Stimulated activated CD4-positive, alpha-beta T cell treated with anti-CD3 and anti-CD28 coated beads, Interleukin-1b, Interleukin-23, amount 100 ng/mL, for 4 hours (primary cell): ENCODE results near the gene OTOGL.

Source experiments
- DNase-seq, 2 donors: peaks; one replicate each; pipeline ENCODE4 v3.0.0-alpha.2; 2020; ENCODE audit warnings: low read depth in 2 of 2

Gene OTOGL, protein sequence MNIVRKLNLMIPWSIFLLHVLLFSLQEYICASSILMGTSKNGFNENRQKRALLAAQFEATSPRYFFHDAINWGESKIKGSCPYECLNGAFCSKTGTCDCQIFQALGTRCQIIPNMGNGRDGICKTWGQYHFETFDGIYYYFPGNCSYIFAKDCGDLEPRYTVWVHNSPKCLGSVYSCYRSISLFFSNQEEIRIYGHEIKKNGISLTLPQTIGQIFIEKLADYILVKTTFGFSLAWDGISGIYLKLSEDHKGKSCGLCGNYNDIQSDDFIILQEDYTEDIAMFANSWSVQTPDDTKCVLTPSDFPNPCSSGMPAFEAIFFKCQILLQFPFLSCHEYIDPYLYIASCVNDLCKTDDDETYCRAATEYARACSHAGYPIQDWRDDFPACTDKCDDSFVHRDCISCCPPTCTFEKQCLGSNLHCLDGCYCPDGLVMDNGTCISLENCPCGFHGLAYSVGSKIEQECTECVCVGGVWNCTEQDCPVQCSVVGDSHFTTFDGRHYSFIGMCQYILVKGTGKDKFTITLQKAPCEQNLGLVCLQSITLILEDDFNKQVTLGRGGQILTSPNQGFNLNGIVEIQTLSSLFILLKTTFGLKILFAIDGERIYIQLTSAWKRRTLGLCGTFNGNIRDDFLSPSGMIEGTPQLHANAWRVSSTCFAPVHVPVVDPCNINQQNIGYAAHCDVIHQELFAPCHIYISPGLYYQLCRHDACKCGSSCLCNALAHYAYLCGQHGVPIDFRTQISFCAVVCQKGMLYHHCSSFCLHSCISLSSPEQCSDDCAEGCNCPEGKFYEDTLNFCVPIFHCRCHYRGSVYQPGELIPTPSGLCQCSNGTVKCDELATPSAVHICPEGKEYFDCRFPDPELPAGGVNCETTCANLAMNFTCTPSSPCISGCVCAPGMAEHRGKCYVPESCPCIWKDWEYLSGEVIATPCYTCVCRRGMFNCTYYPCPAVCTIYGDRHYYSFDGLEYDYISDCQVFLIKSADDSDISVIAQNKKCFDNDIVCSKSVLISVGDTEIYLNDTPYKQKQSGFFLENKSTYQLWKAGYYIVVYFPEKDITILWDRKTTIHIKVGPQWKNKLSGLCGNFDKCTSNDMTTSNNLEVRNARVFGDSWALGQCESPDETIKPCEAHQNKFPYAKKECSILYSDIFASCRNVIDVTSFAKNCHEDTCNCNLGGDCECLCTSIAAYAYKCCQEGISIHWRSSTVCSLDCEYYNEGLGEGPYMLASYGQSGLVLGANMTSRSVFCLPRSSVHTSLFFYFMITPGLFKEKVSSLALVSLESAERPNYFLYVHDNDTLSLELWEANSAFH (N-terminal part only)

DNA sequence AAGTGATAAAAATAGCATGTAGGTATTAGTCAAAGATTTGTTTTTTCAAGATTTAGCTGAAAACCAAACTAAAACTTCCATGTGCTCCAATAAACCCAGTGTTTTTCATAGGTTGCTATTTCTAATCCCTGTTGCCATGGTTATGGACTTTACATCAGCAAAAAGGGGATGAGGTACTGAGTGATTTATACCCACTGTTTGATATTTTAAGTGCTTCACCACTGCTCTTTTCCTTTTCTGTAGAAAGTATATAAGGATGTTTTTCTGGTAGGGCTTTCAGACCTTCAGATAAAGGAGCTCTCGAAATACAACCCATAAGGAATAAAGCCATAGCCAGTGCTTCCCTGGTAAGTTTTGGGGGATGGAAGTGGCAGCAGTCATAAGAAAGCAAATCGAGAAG is at the start of gene OTOGL:
Gene OTOGL, plus strand, starts transcription at position 279 of the 400 bp plus-strand sequence. CDS start 109,895 bp downstream, outside the sequence.
- DNase-seq = no peak

DNA sequence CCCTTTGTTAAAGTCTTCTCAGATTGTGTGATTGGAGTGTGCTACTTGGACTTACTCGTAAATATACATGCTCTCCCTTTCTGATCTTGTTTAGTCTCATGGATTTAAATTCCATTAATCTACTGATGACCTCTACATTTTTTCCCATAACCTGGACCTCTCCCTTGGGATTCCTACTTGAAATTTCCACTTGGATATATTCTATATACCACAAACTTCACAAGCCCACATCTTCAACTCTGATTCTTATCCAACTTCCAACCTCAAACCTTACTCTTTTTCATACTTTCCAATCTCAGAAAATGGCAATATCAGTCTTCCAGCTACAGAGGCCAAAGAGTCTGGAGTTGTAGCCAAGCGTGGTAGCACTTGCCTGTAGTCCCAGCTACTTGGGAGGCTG is 49.1 kb upstream of the OTOGL start:
- no peak for DNase-seq

DNA sequence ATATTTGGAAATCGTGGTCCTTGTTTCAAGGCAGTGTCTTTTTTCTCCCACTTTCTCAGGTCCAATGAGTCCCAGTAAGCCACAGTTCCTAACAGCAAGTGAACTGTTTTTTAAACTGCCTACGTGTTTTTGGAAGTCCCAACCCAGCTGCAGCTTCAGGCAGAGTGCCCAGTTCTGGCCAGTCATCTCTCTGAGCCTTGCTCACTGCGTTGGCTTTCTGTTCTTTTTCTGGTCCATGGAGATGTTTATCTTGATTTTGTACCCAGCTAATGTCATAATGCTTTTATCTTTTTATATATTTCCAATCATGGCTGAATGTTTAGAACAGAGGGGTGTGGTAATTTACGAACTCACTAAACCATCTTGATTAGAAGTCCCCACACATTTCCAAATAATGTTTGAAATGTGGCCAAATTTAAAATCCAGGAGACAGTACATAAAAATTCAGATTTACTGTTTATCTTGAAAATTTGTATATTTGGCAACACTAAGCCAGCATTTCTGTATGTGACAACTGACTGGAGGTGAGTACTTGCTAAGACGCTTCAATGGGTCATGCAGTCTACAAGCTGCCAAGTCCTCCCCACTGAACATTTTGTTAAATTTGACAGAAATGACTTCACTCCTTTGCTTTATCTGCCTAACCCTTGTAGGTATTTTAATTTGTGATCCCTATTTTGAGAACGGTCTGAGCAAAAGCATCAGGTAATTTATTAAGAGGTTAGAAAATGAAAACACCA is 46.1 kb upstream of the OTOGL start:
- DNase-seq = no peak

DNA sequence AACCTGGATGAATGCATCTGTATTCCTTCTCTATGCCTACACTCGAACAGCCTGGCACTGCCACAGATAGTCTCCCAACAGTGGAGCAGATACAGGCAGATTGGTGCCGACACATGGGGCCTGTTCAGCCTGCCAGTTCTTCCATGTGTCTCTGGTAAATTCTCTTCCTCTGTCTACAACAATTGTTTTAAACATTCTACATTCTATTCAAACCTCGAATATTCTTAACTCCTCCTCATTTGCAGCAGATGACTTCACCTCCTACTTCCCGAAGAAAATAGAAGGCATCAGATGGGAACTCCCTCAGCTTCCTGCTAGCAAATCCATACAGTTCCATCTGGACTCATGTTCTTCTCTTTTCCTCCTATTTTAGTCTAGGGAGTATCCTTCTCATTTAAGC is 43.1 kb upstream of the OTOGL start:
- no peak for DNase-seq

DNA sequence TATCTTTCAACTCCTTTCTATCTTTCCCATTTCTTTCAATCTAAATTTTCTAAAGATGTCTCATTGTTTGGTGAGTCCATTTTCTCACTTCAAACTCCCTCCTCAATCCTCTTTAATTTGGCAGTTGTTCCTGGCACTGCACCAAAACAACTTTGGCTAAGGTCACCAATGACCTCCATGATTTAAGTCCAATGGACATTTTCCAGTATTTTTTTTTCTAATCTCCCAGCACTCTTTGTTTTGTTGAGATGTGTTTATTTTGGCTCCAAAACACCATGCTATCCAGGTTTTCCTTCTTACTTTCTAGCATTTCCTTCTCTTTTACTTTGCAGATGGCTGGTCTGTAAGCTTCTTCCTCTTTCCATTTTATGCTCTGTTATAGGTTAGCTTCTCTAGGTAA is 42.5 kb upstream of the OTOGL start:
- no peak for DNase-seq

DNA sequence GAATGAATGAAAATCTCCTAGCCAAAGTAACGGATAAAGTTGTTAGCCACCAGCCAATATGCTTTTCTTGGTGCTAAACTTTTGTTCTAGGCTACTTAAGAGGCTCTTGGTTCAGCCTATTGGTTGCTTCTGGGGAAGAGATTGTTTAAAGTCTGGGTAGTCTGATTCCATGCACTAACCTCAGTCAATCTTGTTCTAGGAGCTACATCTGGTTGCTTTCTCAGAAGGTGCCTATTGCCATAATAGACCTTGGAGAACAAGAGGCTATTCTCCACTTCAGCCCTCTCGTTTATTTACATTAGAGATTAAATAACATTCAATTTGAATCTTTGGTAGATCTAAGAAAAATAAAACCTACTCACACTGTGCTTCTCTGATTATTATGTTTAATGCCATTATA is 40.8 kb upstream of the OTOGL start:
- no peak for DNase-seq

DNA sequence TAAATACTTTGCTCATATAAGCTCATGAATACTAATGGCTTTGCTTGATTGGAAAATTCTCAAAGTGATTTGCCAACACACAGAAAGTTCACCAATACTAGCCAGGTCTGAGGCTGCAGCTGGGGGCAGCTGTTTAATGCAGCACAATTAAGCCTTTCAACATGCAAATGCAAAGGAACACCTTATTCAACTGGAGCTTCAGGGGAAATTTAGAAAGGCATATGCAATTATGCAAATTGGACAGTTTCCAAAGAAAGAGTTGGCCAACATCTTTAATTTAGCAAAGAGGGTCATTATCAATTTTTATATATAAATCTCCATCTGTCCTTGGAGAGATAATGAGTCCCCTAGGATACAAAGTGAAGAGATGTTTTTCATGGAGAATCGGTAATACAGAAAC is 40.2 kb upstream of the OTOGL start:
- DNase-seq = no peak

DNA sequence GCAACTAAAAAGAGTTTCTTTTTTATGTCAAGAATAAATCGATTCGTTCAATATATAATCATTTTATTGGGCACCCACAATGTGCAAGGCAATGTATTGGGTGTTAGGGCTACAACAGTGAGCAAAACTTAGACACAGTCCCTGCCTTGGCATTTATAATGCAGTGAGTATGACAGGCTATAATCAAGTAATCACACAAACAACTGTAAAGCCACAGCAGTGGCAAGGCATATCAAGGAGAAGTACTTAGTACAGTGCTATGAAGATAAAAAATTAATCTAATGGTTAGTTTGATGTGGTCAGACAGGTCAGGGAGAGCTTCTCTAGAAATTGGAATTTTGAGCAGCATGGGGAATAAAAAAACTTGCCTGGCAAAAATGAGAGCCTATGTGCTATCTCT is 39.5 kb upstream of the OTOGL start:
- no peak for DNase-seq

DNA sequence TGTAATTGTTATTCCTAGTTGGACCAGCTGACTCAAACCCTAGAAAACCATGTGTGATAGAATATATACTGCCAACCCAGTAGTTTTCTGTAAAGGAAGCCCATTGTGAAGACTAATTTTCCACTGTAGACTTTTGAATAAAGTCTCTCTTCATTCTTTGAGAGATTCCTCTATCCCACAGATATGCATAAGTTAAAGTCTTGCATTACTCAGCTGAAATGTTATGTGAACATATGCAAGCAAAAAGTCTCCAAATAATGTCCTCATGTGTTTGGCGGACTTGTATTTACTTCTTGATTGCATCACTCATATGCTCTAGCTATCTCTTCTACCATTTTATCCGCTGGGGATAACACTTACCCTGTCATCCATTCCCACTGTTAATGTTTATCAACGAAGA is 35.1 kb upstream of the OTOGL start:
- no peak for DNase-seq

DNA sequence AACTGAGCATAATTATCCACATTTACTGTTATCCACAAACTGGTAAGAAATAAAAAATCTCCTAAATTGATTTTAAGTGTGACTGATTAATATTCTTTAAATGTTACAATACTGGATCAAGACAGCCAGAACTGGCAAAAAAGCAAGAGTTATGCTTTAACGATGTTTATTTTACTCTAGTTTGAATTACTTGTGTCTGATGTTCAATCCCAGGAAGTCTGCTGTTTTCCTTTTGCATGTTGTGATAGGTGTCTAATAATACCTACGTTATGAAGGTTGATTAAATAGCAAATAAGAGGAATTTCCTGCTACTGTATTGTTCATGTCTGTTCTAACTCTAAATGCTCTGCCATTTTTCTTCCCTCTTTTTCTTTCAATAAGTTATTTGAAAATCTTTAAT is 34.4 kb upstream of the OTOGL start:
- no peak for DNase-seq

DNA sequence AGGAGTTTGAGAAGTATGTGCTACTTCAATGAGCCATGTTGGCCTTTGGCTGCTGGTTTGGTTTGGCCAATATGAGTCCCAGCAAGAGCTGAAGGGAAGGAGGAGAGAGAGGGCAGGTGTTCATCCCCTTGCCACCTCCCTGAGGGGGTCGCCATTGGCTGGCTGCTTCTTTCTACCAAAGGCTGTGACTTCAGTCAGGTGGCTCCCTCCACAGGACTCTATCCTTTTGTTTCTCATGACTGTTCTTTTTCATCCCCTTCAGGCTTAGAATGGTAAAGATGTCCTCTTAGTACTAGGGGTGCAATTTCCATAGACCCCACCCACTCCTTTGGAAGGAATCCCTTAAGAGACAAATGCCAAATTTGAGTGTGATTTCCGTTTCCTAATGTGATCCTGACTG is 31.2 kb upstream of the OTOGL start:
- DNase-seq = no peak

DNA sequence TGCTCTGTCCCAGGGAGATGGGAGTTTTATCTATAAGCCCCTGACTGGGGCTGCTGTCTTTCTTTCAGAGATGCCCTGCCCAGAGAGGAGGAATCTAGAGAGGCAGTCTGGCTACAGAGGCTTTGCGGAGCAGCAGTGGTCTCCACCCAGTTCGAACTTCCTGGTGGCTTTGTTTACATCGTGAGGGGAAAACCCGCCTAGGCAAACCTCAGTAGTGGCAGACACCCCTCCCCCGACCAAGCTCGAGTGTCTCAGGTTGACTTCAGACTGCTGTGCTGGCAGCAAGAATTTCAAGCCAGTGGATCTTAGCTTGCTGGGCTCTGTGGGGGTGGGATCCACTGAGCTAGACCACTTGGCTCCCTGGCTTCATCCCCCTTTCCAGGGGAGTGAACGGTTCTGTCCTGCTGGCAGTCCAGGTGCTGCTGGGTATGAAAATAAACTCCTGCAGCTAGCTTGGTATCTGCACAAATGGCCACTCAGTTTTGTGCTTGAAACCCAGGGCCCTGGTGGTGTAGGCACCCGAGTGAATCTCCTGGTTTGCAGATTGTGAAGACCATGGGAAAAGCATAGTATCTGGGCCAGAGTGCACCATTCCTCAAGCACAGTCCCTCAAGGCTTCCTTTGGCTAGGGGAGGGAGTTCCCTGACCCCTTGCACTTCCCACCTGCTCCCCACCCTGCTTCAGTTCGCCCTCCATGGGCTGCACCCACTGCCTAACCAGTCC is 15.3 kb upstream of the OTOGL start:
- DNase-seq = peak in 1 of 2 donors; percentile 7

DNA sequence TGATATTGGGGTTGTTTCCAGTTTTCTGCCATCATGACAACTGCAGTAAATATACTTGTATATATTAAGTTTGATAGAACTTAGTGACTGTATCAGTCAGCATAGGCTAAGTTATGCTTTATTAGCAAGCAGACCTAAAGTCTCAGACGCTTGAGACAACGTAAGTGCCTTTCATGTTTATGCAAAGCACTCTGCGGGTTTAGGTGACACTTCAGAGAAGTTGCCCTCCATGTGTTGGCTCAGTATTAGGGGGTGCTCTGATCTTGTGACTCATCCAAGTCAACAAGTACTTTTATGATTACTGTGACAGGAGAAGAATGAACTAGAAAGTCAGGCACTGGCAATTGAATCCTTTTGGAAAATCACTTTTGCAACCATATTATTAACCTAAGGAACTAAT is 13.3 kb upstream of the OTOGL start:
- no peak for DNase-seq

DNA sequence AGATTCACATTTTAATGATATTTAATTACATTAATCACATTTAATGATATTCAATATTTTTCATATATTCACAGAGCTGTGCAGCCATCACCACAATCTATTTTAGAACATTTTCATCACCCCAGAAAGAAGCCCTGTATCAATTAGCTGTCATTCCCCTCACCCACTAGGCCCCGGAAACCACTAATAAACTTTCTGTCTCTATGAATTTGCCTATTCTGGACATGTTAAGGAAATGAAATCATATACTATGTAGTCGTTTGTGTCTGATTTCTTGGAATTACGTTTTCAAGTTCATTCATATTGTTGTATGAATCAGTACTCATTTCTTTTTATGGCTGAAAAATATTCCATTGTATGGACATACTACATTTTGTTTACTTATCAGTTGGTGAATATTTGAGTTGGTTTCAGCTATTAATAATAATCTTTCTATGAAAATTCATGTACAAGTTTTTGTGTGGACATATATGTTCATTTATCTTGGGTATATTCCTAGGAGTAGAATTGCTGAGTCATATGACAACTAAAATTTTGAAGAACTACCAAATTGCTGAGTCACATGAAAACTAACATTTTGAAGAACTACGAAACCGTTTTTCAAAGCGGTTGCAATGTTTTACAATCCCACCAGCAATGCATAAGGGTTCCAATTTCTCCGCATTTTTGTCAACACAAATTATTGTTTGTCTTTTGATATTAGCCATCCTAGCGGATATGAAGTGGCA is 11.7 kb upstream of the OTOGL start:
- no peak for DNase-seq

DNA sequence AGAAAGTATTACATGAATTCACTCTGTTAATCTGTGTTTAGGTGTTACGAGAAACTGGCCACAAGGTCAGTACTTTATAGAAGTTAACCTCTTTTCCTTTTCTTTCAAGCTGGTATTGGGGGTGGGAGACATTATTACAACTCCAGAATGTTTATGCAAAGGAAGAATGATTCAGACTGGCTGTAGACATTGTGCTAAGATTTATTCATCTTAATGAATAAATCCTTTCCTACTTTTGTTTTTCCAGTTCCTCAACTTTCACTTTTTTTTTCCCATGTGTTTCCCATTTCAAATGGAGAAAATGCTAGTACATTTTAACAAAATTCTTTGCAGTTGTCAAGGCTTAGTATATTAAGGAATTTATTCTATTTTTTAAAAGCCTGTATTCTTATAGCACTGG is 1.3 kb downstream of the OTOGL start:
- DNase-seq = no peak

DNA sequence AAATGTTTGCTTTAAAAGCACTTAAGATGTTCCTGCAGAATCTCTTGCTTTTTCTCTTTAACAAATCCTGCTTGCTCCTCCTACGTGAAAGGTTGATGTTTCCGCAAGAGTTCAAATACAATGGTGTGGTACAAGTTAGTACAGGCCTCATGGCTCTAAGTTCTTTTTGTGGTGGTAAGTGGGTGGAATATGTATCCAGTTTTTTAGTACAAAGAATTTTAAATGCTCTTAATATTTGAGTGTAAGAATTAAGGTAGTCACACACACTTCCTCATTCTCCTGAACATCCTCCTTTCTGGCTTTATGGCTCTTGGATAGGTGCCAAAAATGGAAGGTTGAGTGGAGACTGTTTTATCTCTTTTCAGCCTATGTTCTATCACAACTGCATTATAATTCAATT is 1.8 kb downstream of the OTOGL start:
- no peak for DNase-seq

DNA sequence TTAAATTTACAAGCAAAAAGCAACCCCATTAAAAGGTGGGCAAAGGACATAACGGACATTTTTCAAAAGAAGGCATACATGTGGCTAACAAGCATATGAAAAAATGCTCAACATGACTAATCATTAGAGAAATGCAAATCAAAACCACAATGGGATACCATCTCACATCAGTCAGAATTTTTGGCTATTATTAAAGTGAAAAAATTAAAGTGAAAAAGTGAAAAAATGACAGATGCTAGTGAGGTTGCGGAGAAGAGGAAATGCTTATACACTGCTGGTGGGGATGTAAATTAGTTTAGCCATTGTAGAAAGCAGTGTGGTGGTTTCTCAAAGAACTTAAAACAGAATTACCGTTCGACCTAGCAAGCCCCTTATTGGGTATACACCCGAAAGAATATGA is 7.9 kb downstream of the OTOGL start:
- no peak for DNase-seq

DNA sequence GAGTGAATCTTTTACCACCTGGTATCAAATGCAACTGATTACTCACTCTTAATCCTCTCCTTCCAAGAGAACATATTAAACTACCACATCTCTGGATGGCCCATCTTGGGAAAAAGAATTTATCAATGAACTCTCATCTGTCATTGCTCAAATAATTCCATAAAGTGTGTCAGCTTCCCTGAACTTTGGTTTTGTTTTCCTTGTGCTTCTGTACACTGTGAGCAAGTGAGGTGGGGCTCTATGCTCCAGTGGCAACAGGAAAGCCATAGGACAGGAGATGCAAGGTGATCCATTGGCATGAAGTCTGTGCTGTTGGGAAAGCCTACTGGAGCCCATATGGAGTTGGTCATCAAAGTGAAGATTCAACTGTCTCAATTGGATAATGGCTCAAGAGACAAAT is 17.4 kb downstream of the OTOGL start:
- DNase-seq = no peak

DNA sequence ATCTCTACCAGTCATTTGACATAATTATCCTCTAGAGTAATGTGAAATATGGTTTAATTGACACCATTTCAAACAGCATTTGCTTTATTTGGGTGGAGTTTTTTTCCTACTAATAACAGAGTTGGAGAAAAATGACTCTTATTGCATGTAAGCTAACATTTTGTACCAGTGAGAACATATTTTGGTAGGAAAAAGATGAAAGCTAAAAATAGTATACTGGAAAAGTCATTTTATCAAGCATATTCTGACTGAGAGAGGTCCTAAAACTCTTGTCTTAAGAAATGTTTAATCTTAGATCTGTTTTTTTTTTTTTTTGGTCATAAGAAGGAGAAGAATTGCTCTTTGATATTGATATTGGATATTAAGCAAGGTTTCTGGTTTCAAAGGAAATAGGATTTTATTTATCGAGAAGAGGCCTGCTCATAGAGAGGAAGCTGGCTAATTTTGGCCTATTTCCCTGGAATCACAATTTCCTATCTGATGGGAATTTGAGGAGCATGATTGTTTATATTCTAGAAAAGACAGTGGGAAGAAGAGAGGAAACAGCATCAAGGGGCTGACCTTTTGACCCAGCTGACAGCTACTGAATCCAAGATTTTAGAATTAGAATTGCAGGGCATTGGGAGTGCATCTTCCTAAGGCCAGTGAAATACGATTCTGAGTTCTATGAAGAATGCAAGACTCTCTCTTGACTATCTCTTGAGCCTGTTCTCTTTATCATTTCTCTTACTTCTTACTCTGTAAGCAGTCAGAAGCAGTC is 19.4 kb downstream of the OTOGL start:
- DNase-seq = no peak
